ENCODE data around the gene QRICH2. TPM values are rescaled to one million over a fixed set of nuclear protein-coding genes. Genes with fewer than 3 reads are reported as not detected.

QRICH2 gene
- total and polyA plus RNA-seq, 10 of the 15 experiments (the other 5 are each of a cell fraction or from before 2014, with no cell fraction given): 0.04 to 0.72 (median 0.25) TPM

- TF ChIP-seq MEF2B (IDR thresholded peaks at IDR 0.05; ENCODE audit: partially characterized antibody, poor library complexity, severe bottlenecking) (peak; percentile 90), KDM1A (IDR thresholded peaks at IDR 0.05; ENCODE audit: borderline replicate concordance) (no peak), GATAD2B (conservative IDR thresholded peaks at IDR 0.05; ENCODE audit: low read depth) (no peak; the same call in 1 of the 2 replicates), RBBP5 (conservative IDR thresholded peaks at IDR 0.05) (no peak), ESRRA (IDR thresholded peaks at IDR 0.05; ENCODE audit: low read length) (no peak), KAT2A (conservative IDR thresholded peaks at IDR 0.05; ENCODE audit: control insufficient read depth, low read depth, low read length) (no peak), ZSCAN29 (IDR thresholded peaks at IDR 0.05) (peak; percentile 96), CBX5 (IDR thresholded peaks at IDR 0.05; ENCODE audit: low read depth) (no peak), BCL3 (IDR thresholded peaks at IDR 0.05; ENCODE audit: borderline replicate concordance, insufficient read depth, low read depth, low read length, poor library complexity, severe bottlenecking) (no peak), JUNB (IDR thresholded peaks at IDR 0.05) (peak; percentile 98), SMC3 (IDR thresholded peaks at IDR 0.05; ENCODE audit: borderline replicate concordance, low read length) (0 out of 2 replicates have a peak, but pooled peaks have one; percentile 1), MEF2A (IDR thresholded peaks at IDR 0.05; ENCODE audit: insufficient read depth, low read depth, low read length) (peak; percentile 99), TCF3 (IDR thresholded peaks at IDR 0.05; ENCODE audit: borderline replicate concordance, insufficient read depth, low read depth, low read length) (peak; percentile 96), SIN3A (IDR thresholded peaks at IDR 0.05; ENCODE audit: low read depth, low read length) (peak; percentile 70; the same call in 1 of the 2 replicates), ATF2 (IDR thresholded peaks at IDR 0.05; ENCODE audit: low read length) (no peak), RB1 (IDR thresholded peaks at IDR 0.05; ENCODE audit: borderline replicate concordance) (no peak), CBFB (IDR thresholded peaks at IDR 0.05; ENCODE audit: low read depth) (peak; percentile 56; the same call in 1 of the 2 replicates), ASH2L (IDR thresholded peaks at IDR 0.05; ENCODE audit: borderline replicate concordance, low read depth) (no peak)
- TF ChIP-seq, protein P1, sequence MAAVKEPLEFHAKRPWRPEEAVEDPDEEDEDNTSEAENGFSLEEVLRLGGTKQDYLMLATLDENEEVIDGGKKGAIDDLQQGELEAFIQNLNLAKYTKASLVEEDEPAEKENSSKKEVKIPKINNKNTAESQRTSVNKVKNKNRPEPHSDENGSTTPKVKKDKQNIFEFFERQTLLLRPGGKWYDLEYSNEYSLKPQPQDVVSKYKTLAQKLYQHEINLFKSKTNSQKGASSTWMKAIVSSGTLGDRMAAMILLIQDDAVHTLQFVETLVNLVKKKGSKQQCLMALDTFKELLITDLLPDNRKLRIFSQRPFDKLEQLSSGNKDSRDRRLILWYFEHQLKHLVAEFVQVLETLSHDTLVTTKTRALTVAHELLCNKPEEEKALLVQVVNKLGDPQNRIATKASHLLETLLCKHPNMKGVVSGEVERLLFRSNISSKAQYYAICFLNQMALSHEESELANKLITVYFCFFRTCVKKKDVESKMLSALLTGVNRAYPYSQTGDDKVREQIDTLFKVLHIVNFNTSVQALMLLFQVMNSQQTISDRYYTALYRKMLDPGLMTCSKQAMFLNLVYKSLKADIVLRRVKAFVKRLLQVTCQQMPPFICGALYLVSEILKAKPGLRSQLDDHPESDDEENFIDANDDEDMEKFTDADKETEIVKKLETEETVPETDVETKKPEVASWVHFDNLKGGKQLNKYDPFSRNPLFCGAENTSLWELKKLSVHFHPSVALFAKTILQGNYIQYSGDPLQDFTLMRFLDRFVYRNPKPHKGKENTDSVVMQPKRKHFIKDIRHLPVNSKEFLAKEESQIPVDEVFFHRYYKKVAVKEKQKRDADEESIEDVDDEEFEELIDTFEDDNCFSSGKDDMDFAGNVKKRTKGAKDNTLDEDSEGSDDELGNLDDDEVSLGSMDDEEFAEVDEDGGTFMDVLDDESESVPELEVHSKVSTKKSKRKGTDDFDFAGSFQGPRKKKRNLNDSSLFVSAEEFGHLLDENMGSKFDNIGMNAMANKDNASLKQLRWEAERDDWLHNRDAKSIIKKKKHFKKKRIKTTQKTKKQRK (IDR thresholded peaks at IDR 0.05; ENCODE audit: low read depth, low read length): no peak; the same call in 1 of the 2 replicates
- TF ChIP-seq, protein P2, sequence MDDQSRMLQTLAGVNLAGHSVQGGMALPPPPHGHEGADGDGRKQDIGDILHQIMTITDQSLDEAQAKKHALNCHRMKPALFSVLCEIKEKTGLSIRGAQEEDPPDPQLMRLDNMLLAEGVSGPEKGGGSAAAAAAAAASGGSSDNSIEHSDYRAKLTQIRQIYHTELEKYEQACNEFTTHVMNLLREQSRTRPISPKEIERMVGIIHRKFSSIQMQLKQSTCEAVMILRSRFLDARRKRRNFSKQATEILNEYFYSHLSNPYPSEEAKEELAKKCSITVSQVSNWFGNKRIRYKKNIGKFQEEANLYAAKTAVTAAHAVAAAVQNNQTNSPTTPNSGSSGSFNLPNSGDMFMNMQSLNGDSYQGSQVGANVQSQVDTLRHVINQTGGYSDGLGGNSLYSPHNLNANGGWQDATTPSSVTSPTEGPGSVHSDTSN (IDR thresholded peaks at IDR 0.05; ENCODE audit: insufficient replicate concordance, low read depth, low read length): peak; percentile 61
- TF ChIP-seq, protein P3, sequence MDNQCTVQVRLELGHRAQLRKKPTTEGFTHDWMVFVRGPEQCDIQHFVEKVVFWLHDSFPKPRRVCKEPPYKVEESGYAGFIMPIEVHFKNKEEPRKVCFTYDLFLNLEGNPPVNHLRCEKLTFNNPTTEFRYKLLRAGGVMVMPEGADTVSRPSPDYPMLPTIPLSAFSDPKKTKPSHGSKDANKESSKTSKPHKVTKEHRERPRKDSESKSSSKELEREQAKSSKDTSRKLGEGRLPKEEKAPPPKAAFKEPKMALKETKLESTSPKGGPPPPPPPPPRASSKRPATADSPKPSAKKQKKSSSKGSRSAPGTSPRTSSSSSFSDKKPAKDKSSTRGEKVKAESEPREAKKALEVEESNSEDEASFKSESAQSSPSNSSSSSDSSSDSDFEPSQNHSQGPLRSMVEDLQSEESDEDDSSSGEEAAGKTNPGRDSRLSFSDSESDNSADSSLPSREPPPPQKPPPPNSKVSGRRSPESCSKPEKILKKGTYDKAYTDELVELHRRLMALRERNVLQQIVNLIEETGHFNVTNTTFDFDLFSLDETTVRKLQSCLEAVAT (IDR thresholded peaks at IDR 0.05): peak; percentile 83
Measured at GRCh38 chr17:76264755-76265623, 43.1 kb downstream of the QRICH2 start, which contains the start of gene UBALD2 (continued).
